KG1 (cell line): ENCODE data around the gene TVP23B.
"Not testable (repeated sequence)": the region's sequence is repeated elsewhere in the genome, so short reads cannot be mapped to it uniquely, and the experiment has no call there.

ENCODE experiments used
- DNase-seq: peaks from one replicate; lab custom pipeline; 2025; lab: John Stamatoyannopoulos, UW

The TVP23B gene

DNA sequence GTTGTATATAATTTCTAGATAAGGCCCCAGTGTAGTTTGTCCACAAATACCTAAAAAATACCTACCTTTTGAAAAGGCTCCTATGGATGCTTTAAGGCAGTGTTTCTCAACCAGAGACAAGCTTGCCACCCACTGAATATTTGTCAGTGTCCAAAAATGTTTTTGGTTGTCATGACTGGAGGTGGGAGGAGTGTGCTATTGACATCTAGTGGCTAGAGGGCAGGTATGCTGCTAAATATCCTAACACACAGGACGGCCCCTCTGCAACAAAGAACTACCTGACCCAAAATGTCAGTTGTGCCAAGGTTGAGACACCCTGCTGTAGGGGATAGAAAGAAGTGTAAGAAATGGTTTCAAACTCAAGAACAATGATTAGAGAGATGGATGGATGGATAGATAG is 10.4 kb downstream of the TVP23B start:
- DNase-seq = not testable (repeated sequence)

DNA sequence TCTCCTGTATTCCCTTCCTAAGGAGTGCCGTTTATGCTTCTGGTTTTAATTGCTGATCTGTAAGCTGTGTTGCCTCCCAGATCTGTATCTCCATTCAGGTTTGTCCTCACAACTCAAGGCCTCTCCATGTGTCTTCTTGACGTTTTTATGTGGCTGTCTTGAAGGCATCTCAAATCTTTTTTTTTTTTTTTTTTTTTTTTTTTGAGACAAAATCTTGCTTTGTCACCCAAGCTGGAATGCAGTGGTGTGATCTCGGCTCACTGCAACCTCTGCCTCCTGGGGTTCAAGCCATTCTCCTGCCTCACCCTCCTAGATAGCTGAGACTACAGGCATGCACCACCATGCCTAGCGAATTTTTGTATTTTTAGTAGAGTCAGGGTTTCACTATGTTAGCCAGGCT is 13.9 kb downstream of the TVP23B start:
- not testable (repeated sequence) for DNase-seq

- DNase-seq = not testable (repeated sequence)
Measured at GRCh38 chr17:18796887-18797286, 15.9 kb downstream of the TVP23B start.

DNA sequence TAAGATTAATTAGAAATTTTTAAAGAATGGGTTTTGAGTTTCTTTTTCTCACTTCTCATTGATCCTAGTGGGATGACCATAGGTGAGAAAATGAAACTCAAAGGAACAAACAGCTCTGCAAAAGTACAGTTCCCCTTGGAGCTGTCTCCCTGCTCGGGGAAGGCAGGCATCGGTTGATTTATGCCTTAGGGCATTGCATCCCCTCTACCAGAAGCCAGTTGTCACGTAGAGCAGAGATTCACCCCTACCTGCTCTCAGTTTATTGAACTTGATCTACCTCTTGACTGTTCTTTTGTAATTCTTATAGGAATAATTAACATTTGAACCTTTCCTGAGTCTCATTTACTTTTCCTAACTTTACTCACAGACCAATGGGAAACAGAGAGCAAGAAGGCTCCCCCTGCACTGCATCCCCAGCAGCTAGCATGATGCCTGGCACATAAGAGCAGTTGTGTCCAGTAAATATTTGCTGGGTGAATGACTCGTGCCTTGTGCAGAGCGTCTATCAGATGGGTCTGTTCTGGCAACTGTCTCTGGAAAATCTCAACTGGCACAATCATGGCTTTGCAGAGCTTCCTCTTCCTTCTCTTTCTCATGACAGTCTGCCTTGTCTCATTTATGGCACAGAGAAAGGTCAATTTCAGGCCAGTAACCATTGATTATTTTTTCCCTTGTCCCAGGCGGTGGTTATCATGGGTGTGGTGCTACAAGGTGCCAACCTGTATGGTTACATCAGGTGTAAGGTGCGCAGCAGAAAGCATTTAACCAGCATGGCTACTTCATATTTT is 22.7 kb downstream of the TVP23B start:
- DNase-seq = not testable (repeated sequence)

- DNase-seq = not testable (repeated sequence)
Measured at GRCh38 chr17:18815924-18816323, 34.9 kb downstream of the TVP23B start.

DNA sequence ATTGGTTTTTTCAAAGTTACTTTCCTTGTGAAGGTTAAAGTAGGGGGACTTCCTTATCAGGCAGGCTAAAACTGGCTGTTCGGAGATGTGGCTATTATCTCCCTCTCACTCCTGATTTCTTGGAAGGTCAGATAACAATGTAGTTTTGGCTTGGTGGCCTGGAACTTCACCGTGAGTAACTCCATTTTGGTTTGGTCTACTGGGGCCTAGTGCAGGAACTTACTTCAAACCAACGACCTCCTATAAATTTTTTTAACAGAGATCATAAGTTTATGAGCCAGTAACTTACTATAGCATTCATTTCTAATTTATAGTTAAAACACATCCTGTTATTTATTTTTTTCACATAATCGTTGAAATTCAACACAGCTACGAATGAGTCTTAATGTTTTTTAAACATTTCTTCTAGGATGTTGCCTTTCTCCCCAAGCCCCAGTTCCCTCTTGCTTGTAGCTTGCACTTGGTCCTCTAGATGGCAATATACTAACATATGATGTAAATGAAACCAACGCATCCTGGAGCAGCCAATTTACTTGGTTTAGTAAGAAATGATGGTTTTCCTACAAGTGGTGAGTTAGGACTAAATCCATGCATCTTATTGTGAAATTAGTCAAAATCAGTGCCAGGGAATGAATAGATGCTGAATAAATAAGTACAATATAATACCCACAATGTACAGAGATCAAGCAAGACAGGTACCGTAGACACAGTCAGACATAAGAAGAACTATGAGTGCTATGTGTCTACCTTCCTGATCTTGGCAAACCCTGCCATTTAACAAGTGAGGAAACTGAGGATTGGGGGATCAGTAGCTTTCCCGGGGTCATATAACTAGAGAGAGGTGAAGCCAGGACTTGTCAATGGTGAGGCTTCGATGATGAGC is 35.7 kb downstream of the TVP23B start:
- DNase-seq = not testable (repeated sequence)

DNA sequence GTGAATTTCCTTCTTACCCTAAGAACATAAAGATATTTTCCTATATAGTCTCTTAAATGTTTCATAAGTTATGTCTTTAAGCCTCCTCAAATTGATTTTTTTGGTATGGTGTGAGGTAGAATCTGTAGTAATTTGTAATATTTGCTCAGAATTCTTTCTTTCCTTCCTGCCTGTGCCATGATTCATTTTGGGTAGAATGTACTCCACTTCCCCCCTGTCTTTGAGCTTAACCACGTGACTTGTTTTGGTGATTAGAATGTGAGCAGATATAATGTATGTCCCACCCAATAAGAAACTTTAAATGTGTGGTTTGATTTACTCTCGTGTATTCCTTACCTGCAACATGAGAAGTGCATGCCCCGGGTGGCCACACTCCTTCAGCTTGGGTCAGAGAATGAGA is 40.4 kb downstream of the TVP23B start:
- DNase-seq = not testable (repeated sequence)

DNA sequence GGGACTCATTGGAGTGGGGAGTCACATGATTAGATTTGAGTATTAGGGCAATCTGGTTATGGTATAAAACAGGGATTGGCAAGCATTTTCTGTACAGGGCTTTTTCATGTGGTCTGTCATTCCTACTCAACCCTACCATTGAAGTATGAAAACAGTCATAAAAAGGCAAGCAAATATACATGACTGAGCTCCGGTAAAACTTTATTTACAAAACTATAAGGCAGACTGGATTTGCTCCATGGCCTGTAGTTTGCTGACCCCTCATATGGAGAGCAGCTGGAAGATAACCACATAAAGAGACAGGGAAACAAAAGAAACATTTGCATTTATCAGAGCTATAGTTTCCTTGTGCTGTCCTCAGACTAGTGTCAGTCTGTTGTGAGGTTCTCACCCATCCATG is 46.6 kb downstream of the TVP23B start:
- DNase-seq = not testable (repeated sequence)

DNA sequence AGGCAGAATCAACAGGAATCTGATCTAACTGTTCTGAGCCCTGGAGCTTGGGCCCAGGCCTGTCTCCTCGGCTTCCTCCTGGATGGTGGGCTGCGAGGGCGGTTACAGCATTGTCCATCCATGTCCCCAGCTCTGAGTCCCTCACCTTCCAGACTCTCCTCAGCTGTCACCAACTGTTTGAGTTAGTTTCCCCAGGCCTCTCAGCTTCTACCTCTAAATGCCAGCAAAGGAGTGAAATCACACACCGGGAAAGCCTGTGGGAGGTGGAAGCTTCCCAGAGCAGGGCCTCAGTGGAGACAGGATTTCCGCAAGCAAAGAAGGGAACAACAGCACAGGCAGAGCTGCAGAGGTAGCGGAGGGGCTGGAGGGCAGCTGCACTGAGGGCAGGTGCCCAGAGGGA is 67.5 kb downstream of the TVP23B start:
- DNase-seq = no peak

GRCh38 chr17:18850679-18851078 is 69.7 kb downstream of the TVP23B start:
- no peak for DNase-seq

- DNase-seq = no peak
Measured at GRCh38 chr17:18851201-18851600, 70.2 kb downstream of the TVP23B start.

DNA sequence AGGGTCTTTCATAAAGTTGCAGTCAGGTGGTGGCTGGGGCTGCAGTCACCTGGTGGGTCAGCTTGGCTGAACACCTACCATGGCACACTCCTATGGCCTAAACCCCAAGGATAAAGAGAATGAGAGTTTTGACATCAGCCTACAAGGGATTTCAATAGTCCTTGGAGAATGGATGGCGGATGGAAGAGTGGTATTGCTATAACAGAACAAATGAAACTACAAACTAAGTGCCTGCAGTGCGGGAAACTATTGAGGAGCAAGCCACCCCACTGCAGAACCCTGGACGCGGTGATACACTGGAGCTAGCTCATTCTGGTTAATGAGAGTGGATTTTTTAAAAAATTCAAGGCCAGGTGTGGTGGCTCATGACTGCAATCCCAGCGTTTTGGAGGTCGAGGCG is 74.0 kb downstream of the TVP23B start:
- no peak for DNase-seq

GRCh38 chr17:18855831-18856569 is 75.0 kb downstream of the TVP23B start:
- peak; percentile 29 for DNase-seq
